ENCODE results near the gene HOMEZ.
"Not testable (repeated sequence)": the region's sequence is repeated elsewhere in the genome, so short reads cannot be mapped to it uniquely, and the experiment has no call there.

The HOMEZ gene

GRCh38 chr14:23227566-23227965, 58.4 kb downstream of the HOMEZ start:
- Mint-ChIP-seq H3K27me3 (peaks cover 7% of the 10 kb centered on the region), H3K27ac (no peak overlapping the region)

GRCh38 chr14:23224958-23225357, 61.0 kb downstream of the HOMEZ start:
- H3K9me3 Mint-ChIP-seq; H3K36me3 Mint-ChIP-seq (ENCODE audit: low read depth); H3K4me3 Mint-ChIP-seq; H3K27ac Mint-ChIP-seq: not testable (repeated sequence)
- Mint-ChIP-seq H3K27me3 (peaks cover 23% of the 10 kb centered on the region), H3K4me1 (ENCODE audit: low read depth) (peaks cover 11% of the 10 kb centered on the region)

More at GRCh38 chr14:23227566-23227965, 58.4 kb downstream of the HOMEZ start:
- no peaks in the 10 kb centered on the region for H3K36me3 Mint-ChIP-seq (ENCODE audit: low read depth)
- peaks cover 11% of the 10 kb centered on the region for H3K4me1 Mint-ChIP-seq (ENCODE audit: low read depth)
- H3K4me3 Mint-ChIP-seq: no peak overlapping the region
- H3K9me3 Mint-ChIP-seq: no peaks in the 10 kb centered on the region

All from stimulated activated naive CD8-positive, alpha-beta T cell treated with anti-CD3 and anti-CD28 coated beads, Interleukin-15, Interleukin-2, amounts not matched to agents 100 ng/mL and 50 ng/mL, for 24 hours (primary cell).